GM10248 (cell line): ENCODE results near the gene CD48.

ENCODE experiments used
- CTCF ChIA-PET: fragments of 300-600 bp; sonication (Branson Sonifier 250); formaldehyde crosslinking; extraction: SDS; loops from one replicate; lab custom pipeline; 2021; ENCODE audit warnings: antibody characterized with exemption; lab: Yijun Ruan, JAX
- POLR2A ChIA-PET: fragments of 350-650 bp; sonication (Branson Sonifier 250); formaldehyde crosslinking; extraction: SDS; loops from one replicate; lab custom pipeline; 2020; ENCODE audit warnings: antibody characterized with exemption; lab: Yijun Ruan, JAX
- DNase-seq: peaks from one replicate; pipeline ENCODE4 v3.0.0; 2012; ENCODE audit errors: extremely low spot score
- CTCF ChIP-seq: IDR thresholded peaks from 2 replicates; pipeline ENCODE4 v1.5.1; 2012; ENCODE audit warnings: mild to moderate bottlenecking, low read depth; ENCODE audit errors: extremely low read depth, missing control alignments, control extremely low read depth

Gene CD48

GRCh38 chr1:160681066-160681890, 30.3 kb downstream of the CD48 start:
- POLR2A ChIA-PET = interaction anchor here (0.6 to 0.8 kb wide), 3 partner anchors 54 to 1941 kb away, joined by 3 read pairs; no protein-coding TSS in a partner anchor
- peak; percentile 55 for DNase-seq
- peak; percentile 93 for TF ChIP-seq CTCF
- CTCF ChIA-PET = interaction anchor here (0.7 to 8.3 kb wide), 35 partner anchors 9 to 309 kb away, joined by 3 to 64 read pairs (median 4); partner anchors contain the start of genes CD48 and ITLN2

DNA sequence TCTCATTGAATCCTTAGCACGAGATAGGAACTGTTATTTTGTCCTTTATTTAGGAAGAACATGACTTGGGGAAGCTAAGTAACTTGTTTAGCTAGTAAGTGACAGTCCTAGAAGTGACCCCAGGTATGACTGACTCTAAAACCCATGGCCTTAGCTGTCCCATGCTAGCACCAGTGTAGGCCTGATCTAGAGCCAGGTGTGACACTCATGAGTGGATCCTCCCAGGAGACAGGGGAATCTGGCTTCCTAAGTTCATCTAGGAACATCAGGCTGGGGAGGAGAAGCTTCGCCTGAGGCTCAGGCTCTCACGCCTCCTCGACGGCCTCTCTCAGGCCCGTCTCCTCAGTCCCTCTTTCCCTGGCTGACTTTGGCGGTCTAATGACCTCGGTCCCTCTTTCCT, 31.2 kb downstream of the CD48 start:
- ChIA-PET POLR2A (interaction anchor here (0.8 kb wide), 2 partner anchors 54 to 75 kb away, joined by 3 read pairs; no protein-coding TSS in a partner anchor), CTCF (interaction anchor here (0.6 to 8.3 kb wide), 31 partner anchors 8 to 310 kb away, joined by 3 to 64 read pairs (median 5); partner anchors contain the start of genes CD48 and ITLN2)
- DNase-seq = no peak
- TF ChIP-seq CTCF = no peak

DNA sequence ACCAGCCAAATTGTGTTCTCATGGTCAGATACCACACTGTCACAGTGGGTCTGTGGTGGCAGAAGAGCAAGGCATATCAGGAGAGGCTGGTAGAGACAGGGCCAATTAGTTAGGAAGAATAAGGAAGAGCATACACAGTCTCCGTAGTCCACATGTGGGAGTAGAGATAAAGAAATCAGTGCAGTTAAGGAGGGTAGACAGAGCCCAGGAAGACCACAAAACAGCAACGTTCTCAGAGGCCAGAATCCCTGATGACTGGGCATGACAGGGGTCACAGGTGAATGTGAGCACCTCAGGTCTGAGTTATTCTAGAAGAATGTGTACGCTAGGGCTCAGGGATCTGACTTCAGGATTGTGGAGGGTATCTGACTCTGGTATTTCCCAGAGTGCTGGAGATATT, 31.7 kb downstream of the CD48 start:
- DNase-seq = no peak
- ChIA-PET POLR2A (no interaction called here), CTCF (interaction anchor here (0.6 to 8.3 kb wide), 20 partner anchors 8 to 310 kb away, joined by 3 to 64 read pairs (median 5); partner anchors contain the start of gene ITLN2)
- no peak for TF ChIP-seq CTCF

GRCh38 chr1:160676869-160677597, 34.6 kb downstream of the CD48 start:
- no peak for DNase-seq
- ChIA-PET POLR2A (interaction anchor here (0.6 kb wide), 1 partner anchor 344 kb away, joined by 4 read pairs; the partner anchor contains the start of gene F11R), CTCF (interaction anchor here (3.8 to 8.3 kb wide), 2 partner anchors 153 to 276 kb away, joined by 24 to 64 read pairs; partner anchors contain the start of gene ITLN2)
- TF ChIP-seq CTCF = no peak

DNA sequence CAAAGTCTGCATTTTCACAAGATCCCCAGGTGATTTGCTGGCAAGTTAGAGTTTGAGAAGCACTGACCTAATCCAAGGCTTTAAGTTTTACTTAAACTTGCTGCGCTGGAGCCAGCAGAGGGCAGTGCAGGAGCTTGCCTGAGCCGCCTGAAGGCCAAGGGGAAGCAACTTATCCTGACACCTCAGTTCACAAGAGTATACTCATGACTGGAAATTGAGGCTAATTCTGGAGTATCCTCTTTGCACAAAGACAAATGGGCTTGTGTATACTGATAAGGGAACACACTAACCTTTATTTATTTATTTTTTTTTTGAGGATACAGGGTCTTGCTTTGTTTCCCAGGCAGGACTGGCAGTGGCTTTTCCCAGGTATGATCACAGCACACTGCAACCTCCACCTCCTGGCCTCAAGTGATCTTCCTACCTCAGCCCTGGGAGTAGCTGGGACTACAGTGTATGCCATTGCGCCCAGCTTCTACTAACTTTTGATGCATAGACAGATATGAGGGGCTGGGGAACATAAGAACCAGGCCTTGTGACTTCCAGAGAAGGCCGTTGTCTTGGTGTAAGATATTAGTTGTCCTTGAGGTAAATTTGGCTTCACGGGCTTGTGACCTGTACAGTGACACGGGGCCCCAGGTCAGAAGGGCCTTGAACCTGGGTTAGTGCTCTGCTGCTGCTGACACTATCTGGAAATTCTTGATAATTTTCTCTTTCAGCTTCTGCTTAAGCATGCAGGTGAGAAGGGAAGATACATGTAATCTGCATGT, 35.8 kb downstream of the CD48 start:
- CTCF ChIA-PET = interaction anchor here (0.6 to 6.3 kb wide), 44 partner anchors 9 to 574 kb away, joined by 3 to 48 read pairs (median 4); partner anchors contain the start of genes CD244, ITLN2 and SLAMF1
- POLR2A ChIA-PET = interaction anchor here (0.6 to 1.5 kb wide), 7 partner anchors 34 to 316 kb away, joined by 3 to 6 read pairs (median 3); no protein-coding TSS in a partner anchor
- peak; percentile 67 for DNase-seq
- peak; percentile 90 for TF ChIP-seq CTCF
